Vagina (tissue), 2 donors: ENCODE results near the gene DGKI.

Experiments
- CTCF ChIP-seq, 3 experiments: fragments of 450-650 bp in 2 of 3; fragments of 200-600 bp in 1 of 3; sonication (generic) in 1 of 3; IDR thresholded peaks; one replicate each; pipeline ENCODE4 v1.5.1; 2017 to 2019; ENCODE audit warnings: antibody characterized with exemption in 3 of 3, mild to moderate bottlenecking in 2 of 3, moderate library complexity in 2 of 3
- POLR2AphosphoS5 ChIP-seq, 2 donors: sonication (generic); formaldehyde crosslinking; IDR thresholded peaks; one replicate each; pipeline ENCODE4 v1.9.0; 2017; ENCODE audit warnings: antibody characterized with exemption in 2 of 2, mild to moderate bottlenecking in 2 of 2, low read depth in 1 of 2; ENCODE audit not compliant: insufficient read depth in 1 of 2

- TF ChIP-seq CTCF (IDR thresholded peaks at IDR 0.05) (no peak), POLR2AphosphoS5 (IDR thresholded peaks at IDR 0.05; ENCODE audit: insufficient read depth in 1 of 2, low read depth in 1 of 2) (no peak)
Measured at GRCh38 chr7:137741443-137741842, 105.3 kb downstream of the DGKI start.
